Activated T-helper 1 cell treated with anti-CD3 and anti-CD28 coated beads, Interleukin-12 subunit alpha, Interleukin-12 subunit beta, Interleukin-2, Interleukin-4 antibody, amounts not matched to agents 30 ng/mL and 10 ng/mL and 1 ng/mL, durations not matched to agents 14 hours and 24 hours and 36 hours (primary cell): ENCODE data around the gene RNF41. TPM values are rescaled to one million over a fixed set of nuclear protein-coding genes. Genes with fewer than 3 reads are reported as not detected.

Source experiments
- DNase-seq: peaks from one replicate; pipeline ENCODE4 v3.0.0; 2021; ENCODE audit warnings: low spot score
- H3K27ac Mint-ChIP-seq: one replicate; pipeline ENCODE4 v1.8.0; 2021; ENCODE audit warnings: mild to moderate bottlenecking, mixed read lengths
- H3K27me3 Mint-ChIP-seq: one replicate; pipeline ENCODE4 v1.8.0; 2022; ENCODE audit warnings: mild to moderate bottlenecking, moderate library complexity, mixed read lengths; ENCODE audit not compliant: insufficient read depth
- H3K36me3 Mint-ChIP-seq: one replicate; pipeline ENCODE4 v1.8.0; 2021; ENCODE audit warnings: low read depth, mixed read lengths
- H3K4me1 Mint-ChIP-seq: one replicate; pipeline ENCODE4 v1.8.0; 2021; ENCODE audit warnings: low read depth, mixed read lengths
- H3K4me3 Mint-ChIP-seq: one replicate; pipeline ENCODE4 v1.8.0; 2021; ENCODE audit warnings: mild to moderate bottlenecking, moderate library complexity, mixed read lengths
- H3K9me3 Mint-ChIP-seq: one replicate; pipeline ENCODE4 v1.8.0; 2021; ENCODE audit warnings: mixed read lengths
- intact Hi-C: fragments of 100-400 bp; cut with micrococcal nuclease; formaldehyde crosslinking; loops from one replicate; pipeline ENCODE4 v1.15.1; 2024
- total RNA-seq: library from RNA; stranded (reverse); gene quantifications from 2 replicates; pipeline ENCODE4 v1.2.3, GENCODE V29; 2022

RNF41 gene
- total RNA-seq, 1 donor from 2014 or later, result 47.2 TPM

DNA sequence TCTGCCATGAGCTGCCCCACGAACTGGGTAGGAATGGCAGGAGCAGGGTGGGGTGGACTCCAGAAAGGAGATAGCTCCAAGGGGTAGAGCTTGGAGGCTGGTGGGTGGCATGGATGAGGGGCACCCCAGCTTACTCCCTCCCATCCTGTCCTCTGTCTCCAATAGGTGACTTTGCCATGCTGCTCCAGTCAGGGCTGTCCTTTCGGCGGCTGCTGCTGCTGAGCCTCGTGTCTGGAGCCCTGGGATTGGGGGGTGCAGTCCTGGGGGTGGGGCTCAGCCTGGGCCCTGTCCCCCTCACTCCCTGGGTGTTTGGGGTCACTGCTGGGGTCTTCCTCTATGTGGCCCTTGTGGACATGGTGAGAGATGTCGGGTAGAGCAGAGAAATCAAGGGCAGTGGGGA is 15.3 kb upstream of the RNF41 start:
- no peak for DNase-seq
- no peaks in the 10 kb centered on the region for H3K9me3 Mint-ChIP-seq
- no peak overlapping the region for H3K4me3 Mint-ChIP-seq
- no peak overlapping the region for H3K27ac Mint-ChIP-seq
- H3K4me1 Mint-ChIP-seq, result no peaks in the 10 kb centered on the region
- H3K27me3 Mint-ChIP-seq, result no peaks in the 10 kb centered on the region
- peaks cover 9% of the 10 kb centered on the region for H3K36me3 Mint-ChIP-seq
- intact Hi-C loops, result no loop called here

DNA sequence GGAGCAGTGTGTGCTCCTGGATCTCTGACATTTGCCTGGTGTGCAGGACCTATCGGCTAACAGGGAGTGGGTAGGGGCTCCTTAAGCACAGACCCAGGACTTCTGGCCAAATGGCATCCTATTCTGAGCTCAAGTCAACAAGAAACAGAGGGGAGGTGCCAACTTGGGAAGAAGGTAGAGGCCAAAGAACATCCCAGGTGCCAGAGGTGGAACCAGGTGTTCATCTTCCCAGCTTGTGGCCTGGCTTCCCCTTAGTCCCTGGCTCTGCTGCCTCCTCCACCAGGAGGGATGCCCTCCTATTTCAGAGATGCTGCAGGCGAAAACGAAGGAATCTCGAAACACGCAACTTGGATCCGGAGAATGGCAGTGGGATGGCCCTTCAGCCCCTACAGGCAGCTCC is 14.4 kb upstream of the RNF41 start:
- H3K27me3 Mint-ChIP-seq, result no peaks in the 10 kb centered on the region
- H3K9me3 Mint-ChIP-seq, result no peaks in the 10 kb centered on the region
- H3K4me3 Mint-ChIP-seq, result no peak overlapping the region
- intact Hi-C loops, result no loop called here
- H3K4me1 Mint-ChIP-seq, result no peaks in the 10 kb centered on the region
- DNase-seq, result no peak
- peaks cover 4% of the 10 kb centered on the region for H3K36me3 Mint-ChIP-seq
- H3K27ac Mint-ChIP-seq, result no peak overlapping the region

DNA sequence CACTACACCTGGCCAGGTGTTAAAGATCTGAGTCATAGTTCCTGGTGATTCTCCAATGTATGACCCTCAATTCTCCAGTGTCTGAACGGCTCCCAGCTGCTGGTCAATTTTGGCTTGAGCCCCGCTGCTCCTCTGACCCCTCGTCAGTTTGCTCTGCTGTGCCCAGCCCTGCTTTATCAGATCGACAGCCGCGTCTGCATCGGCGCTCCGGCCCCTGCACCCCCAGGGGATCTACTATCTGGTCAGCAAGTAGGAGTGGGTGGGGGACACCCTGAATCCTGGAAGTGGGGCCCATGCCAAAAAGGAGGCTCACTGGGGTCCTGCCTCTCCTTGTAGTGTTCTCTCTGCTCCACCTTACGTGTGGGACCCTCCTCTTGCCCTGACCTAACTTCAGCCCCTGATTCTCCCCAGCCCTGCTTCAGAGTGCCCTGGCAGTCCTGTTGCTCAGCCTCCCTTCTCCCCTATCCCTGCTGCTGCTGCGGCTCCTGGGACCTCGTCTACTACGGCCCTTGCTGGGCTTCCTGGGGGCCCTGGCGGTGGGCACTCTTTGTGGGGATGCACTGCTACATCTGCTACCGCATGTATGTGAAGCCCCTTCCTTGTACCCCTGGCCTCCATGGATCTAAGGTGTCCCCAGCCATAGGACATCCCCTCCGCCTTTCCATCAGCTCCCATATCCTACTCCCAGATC is 13.2 kb upstream of the RNF41 start:
- H3K27me3 Mint-ChIP-seq, result no peaks in the 10 kb centered on the region
- no peaks in the 10 kb centered on the region for H3K4me1 Mint-ChIP-seq
- peaks cover 5% of the 10 kb centered on the region for H3K36me3 Mint-ChIP-seq
- intact Hi-C loops, result no loop called here
- H3K4me3 Mint-ChIP-seq, result no peak overlapping the region
- H3K9me3 Mint-ChIP-seq, result no peaks in the 10 kb centered on the region
- DNase-seq, result no peak
- no peak overlapping the region for H3K27ac Mint-ChIP-seq

DNA sequence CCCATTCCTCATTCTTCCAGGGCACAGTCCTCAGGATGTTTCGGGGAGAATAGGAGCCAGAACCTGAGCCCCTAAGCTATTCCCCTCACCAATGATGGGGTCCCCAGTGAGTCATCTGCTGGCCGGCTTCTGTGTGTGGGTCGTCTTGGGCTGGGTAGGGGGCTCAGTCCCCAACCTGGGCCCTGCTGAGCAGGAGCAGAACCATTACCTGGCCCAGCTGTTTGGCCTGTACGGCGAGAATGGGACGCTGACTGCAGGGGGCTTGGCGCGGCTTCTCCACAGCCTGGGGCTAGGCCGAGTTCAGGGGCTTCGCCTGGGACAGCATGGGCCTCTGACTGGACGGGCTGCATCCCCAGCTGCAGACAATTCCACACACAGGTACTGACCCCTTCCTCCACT is 9.5 kb upstream of the RNF41 start:
- intact Hi-C loops, result no loop called here
- H3K9me3 Mint-ChIP-seq, result no peaks in the 10 kb centered on the region
- peaks cover 9% of the 10 kb centered on the region for H3K36me3 Mint-ChIP-seq
- H3K4me3 Mint-ChIP-seq, result no peak overlapping the region
- DNase-seq, result no peak
- no peaks in the 10 kb centered on the region for H3K4me1 Mint-ChIP-seq
- no peaks in the 10 kb centered on the region for H3K27me3 Mint-ChIP-seq
- H3K27ac Mint-ChIP-seq, result no peak overlapping the region

DNA sequence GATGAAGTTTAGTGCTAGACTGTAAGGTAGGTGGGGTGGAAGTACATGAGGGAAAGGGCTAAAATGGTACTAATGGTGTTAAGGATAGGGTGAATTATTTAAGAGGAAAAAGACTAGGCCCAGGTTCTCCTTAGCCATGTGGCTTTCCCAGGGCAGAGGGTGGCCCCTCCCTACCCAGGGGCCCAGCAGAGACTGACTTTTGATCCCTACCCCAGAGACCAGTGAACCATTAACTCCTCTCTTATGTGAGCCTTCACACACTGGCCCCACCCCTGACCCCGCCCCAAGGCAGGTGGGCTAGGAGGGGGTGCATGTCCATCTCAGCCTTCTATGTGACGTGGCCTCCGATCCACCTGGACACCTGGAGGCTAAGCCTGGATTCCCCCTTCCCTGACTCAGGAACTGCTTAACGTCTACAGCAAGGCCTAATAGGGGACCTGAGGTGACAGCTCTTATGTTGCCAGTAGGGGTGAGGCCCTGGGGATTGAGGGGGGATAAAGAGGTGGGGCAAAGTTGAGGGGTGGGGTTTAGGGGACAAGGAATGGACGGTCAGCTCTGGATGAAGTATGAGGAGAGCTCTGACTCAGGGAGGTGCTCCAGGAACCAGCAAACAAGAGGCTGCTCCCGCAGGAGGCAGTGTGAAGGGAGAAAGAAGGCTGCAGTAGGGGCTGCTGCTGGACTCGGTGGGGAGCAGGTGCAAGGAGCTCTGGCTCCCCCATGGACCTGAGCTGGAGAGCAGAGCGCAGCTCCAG is 8.9 kb upstream of the RNF41 start:
- Mint-ChIP-seq H3K27me3 (no peaks in the 10 kb centered on the region), H3K4me1 (peaks cover 6% of the 10 kb centered on the region), H3K4me3 (no peak overlapping the region)

DNA sequence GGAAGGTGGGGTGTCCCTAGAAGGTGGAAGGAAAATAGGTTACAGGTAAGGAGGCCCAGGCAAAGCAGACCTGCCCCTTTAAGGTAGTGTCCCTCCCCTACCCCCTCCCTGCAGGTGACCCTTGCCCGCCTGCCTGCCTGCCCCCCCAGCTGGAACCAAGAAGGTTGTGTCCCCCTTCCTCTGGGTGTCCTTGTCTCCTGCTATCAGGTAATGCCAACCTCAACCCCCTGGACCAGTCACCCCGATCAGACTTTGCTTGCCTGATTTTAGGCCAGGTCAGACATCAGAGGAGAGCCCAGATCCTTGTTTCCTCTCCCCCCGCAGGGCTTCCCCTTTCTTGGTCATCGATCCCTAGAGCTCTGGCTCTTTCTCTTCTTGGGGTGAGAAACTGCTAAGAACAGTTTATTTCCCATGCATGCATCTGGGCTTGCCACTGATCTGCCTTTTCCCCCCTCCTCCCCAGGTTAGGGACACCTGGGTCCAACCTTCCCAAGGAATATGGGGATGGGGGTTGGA is 8.3 kb upstream of the RNF41 start, which contains the start of gene SLC39A5:
SLC39A5 (plus strand) TSS at position 136 of the 516 bp plus-strand sequence. CDS start 1,224 bp downstream, outside the sequence.
- Mint-ChIP-seq H3K4me3 (no peak within 1 kb of the TSS), H3K9me3 (no peaks in the 10 kb centered on the region), H3K27ac (no peak within 1 kb of the TSS), H3K36me3 (peaks cover 15% of the 10 kb centered on the region), H3K27me3 (no peaks in the 10 kb centered on the region), H3K4me1 (peaks cover 12% of the 10 kb centered on the region)
- intact Hi-C loops, result no loop called here
- no peak for DNase-seq

More for the DNA sequence above, 8.9 kb upstream of the RNF41 start:
- no peaks in the 10 kb centered on the region for H3K9me3 Mint-ChIP-seq
- no peak for DNase-seq
- intact Hi-C loops, result no loop called here
- peaks cover 10% of the 10 kb centered on the region for H3K36me3 Mint-ChIP-seq
- H3K27ac Mint-ChIP-seq, result no peak overlapping the region

DNA sequence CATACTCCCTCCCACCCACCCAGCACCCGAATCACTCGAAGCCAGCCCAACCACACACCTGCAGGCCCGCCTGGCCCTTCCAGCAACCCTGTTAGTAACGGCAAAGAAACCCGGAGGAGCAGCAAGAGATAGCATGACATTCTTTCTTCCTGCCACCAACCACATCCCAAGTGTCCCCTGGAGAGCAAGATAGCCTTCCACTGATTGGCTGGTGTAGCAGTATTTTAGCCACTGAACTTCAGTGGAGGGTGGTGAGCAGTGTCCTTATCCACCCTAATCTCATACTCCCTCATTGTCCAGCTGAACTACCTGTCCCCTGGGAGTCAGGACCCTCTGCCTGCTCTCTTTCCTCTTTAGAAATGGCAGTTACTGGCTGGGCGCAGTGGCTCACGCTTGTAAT is 7.4 kb upstream of the RNF41 start:
- Mint-ChIP-seq H3K4me3 (no peak overlapping the region), H3K27me3 (no peaks in the 10 kb centered on the region), H3K9me3 (no peaks in the 10 kb centered on the region), H3K27ac (no peak overlapping the region), H3K36me3 (peaks cover 15% of the 10 kb centered on the region), H3K4me1 (peaks cover 17% of the 10 kb centered on the region)
- intact Hi-C loops, result no loop called here
- no peak for DNase-seq

DNA sequence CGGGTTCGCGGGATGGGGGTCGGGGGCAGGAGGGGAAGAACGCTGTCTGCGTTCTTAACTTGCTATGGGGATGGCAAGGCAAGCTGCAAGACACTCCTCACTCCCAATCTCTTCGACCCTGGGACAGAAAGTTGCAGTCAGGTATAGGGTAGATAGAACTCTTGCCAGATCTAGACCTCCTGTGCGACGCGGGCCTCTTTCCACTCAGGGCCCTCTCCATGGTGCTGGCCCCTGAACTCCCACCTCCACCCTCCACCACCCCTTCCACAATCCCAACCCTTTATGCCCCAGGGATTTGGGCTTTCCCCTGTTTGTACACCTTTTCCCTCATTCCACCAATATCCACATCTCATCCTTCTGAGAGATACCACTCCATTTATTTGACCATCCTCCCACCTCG is 3.2 kb upstream of the RNF41 start:
- no peaks in the 10 kb centered on the region for H3K9me3 Mint-ChIP-seq
- H3K27ac Mint-ChIP-seq, result peak overlapping the region; percentile 81
- H3K36me3 Mint-ChIP-seq, result peaks cover 16% of the 10 kb centered on the region
- H3K4me1 Mint-ChIP-seq, result peaks cover 51% of the 10 kb centered on the region
- no peak for DNase-seq
- H3K27me3 Mint-ChIP-seq, result no peaks in the 10 kb centered on the region
- intact Hi-C loops, result loop anchor here (1.0 to 5.0 kb wide), 9 partner anchors 19 to 408 kb away; partner anchors contain the start of genes ANKRD52, DGKA, ORMDL2 and RAB5B
- H3K4me3 Mint-ChIP-seq, result peak overlapping the region; percentile 99

DNA sequence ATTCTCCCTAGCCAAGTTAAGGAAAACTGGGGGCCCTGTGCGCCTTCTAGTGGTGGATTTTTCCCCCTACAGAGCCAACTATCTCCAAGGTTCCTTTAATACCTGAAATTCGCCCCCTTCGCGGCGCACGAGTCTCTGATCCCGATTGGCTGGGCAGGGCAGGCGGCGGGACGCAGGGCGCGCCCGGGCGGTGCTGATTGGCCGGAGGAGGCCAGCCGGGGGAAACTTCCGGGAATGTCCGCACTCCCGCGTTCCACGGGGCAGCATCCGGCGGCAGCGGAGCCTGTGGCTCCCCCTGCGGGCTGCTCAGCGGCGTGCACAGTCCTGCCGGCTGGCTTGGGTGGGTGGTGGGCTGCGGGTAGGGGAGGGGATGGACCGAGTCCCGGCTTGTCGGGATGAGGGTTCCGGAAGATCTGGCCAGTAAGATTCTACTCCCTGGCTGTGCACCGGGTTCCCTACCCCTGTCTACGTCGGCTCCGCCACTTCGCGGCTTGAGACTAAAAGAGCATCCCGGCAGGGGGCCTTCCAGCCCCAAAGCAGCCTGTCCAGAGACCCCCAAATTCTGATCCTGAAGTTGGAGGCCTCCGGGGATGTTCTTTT is 2.5 kb upstream of the RNF41 start, which contains the start of gene NABP2:
NABP2 (plus strand) TSS at position 241 of the 600 bp plus-strand sequence. CDS start 515 bp downstream, outside the sequence.
- H3K27ac Mint-ChIP-seq, result peak within 1 kb of the TSS; percentile 81
- peak within 1 kb of the TSS; percentile 99 for H3K4me3 Mint-ChIP-seq
- H3K27me3 Mint-ChIP-seq, result no peaks in the 10 kb centered on the region
- DNase-seq, result peak; percentile 94
- H3K9me3 Mint-ChIP-seq, result no peaks in the 10 kb centered on the region
- peaks cover 51% of the 10 kb centered on the region for H3K4me1 Mint-ChIP-seq
- intact Hi-C loops, result loop anchor here (1.0 to 5.0 kb wide), 9 partner anchors 18 to 407 kb away; partner anchors contain the start of genes ANKRD52, DGKA, ORMDL2 and RAB5B
- peaks cover 16% of the 10 kb centered on the region for H3K36me3 Mint-ChIP-seq

DNA sequence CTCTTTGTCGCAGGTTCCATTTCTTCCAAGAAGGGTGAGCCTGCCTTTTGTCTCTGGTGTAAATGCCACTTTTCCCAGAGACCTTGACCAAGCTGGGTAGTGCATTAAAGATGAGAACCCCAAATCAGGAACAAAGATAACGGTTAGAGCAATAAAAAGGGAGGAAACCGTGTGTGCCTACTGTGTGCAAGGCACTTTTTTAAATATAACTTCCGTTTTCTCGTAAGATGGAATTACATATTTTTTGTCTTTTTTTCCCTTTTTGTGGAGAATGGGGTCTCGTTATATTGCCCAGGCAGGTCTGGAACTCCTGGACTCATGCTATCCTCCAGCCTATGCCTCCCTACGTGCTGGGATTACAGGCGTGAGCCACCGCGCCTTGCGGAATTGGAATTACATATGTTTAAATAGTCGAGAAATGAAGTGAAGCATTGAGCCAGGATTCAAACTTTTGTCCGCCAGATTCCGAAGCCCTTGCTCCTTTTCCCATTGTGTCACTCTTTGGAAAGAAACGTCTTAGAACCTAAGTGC is 1.9 kb upstream of the RNF41 start:
- no peaks in the 10 kb centered on the region for H3K27me3 Mint-ChIP-seq
- no peak for DNase-seq
- no peaks in the 10 kb centered on the region for H3K9me3 Mint-ChIP-seq
- H3K36me3 Mint-ChIP-seq, result peaks cover 16% of the 10 kb centered on the region
- H3K4me3 Mint-ChIP-seq, result peak overlapping the region; percentile 99
- intact Hi-C loops, result loop anchor here (1.0 to 5.0 kb wide), 12 partner anchors 17 to 485 kb away; partner anchors contain the start of genes ANKRD52, COQ10A, DGKA and ORMDL2
- peak overlapping the region; percentile 81 for H3K27ac Mint-ChIP-seq
- peaks cover 51% of the 10 kb centered on the region for H3K4me1 Mint-ChIP-seq

DNA sequence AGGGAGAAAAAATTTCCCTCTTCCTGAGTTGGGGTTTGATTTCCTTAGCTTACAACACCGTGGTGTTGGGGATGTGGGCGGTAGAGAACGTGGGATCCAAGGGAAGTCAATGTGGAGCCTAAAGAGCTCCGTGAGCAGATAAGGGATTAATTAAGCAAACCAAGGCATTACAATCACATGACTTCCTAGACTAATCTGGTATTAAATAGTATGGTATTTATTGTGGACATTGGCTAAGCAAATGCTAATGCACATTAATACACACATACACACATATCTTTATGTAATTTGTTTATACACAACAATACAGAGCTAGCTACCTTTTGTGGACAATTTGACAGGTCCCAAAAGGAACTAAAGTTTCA is 791 bp upstream of the RNF41 start:
- peak overlapping the region; percentile 99 for H3K4me3 Mint-ChIP-seq
- H3K27me3 Mint-ChIP-seq, result no peaks in the 10 kb centered on the region
- peaks cover 16% of the 10 kb centered on the region for H3K36me3 Mint-ChIP-seq
- no peaks in the 10 kb centered on the region for H3K9me3 Mint-ChIP-seq
- no peak for DNase-seq
- intact Hi-C loops, result loop anchor here (1.0 to 5.0 kb wide), 10 partner anchors 44 to 484 kb away; partner anchors contain the start of genes COQ10A, DGKA, MYL6B and ORMDL2
- peak overlapping the region; percentile 97 for H3K27ac Mint-ChIP-seq
- peaks cover 51% of the 10 kb centered on the region for H3K4me1 Mint-ChIP-seq

DNA sequence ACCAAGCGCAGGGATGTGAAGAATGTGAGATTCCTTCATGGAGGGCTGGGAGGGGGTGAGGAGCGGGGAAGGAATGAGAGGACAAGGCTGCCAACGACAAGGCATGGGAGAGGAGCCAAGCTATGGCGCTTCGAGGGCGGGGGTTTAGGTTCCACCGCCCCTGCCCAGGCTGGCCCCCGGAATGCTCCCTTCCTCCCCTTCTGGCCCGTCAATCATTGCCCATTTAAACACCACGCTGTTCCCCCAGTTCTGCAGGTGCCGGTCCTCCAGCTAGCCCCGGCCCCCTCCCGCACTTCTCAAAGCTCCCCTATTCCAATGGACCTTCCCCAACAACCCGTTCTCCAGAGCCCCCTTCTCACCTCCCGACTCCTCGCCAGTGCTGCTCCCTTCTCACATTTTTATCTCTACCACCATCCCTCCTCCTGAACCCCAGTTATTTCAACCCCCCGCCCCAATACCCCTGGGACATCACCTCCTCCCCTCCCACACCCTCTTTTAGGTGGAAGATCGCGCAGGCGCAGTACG is 428 bp downstream of the RNF41 start:
- no peak for DNase-seq
- no peaks in the 10 kb centered on the region for H3K9me3 Mint-ChIP-seq
- intact Hi-C loops, result loop anchor here (1.0 to 5.0 kb wide), 9 partner anchors 79 to 463 kb away; partner anchors contain the start of genes CS, DGKA, IL23A and ORMDL2

More for the DNA sequence above, 428 bp downstream of the RNF41 start:
- Mint-ChIP-seq H3K27me3 (no peaks in the 10 kb centered on the region), H3K27ac (peak overlapping the region; percentile 97), H3K4me3 (peak overlapping the region; percentile 99), H3K36me3 (peaks cover 15% of the 10 kb centered on the region), H3K4me1 (peaks cover 56% of the 10 kb centered on the region)
